ENCODE measurements around the gene MOB1A.

- no peak for TF ChIP-seq CTCF (IDR thresholded peaks at IDR 0.05; ENCODE audit: low read length)
- TF ChIP-seq EZH2 (IDR thresholded peaks at IDR 0.05; ENCODE audit: borderline replicate concordance, low read length), result no peak
These were observed 31.6 kb downstream of the MOB1A start for GRCh38 chr2:74146929-74147726.

Measured in OCI-LY1 (cell line).